GM12872 (cell line): Measurements from ENCODE around the gene TRIM45.

Source experiments
- TF ChIP-seq, protein P1 (sequence below): IDR thresholded peaks from 3 replicates; pipeline ENCODE4 v1.5.1; 2011; ENCODE audit warnings: low read depth, mild to moderate bottlenecking, low read length, moderate library complexity; ENCODE audit not compliant: insufficient read depth

TRIM45 gene

GRCh38 chr1:117150316-117150715 is 28.8 kb upstream of the TRIM45 start:
- TF ChIP-seq, protein P1, sequence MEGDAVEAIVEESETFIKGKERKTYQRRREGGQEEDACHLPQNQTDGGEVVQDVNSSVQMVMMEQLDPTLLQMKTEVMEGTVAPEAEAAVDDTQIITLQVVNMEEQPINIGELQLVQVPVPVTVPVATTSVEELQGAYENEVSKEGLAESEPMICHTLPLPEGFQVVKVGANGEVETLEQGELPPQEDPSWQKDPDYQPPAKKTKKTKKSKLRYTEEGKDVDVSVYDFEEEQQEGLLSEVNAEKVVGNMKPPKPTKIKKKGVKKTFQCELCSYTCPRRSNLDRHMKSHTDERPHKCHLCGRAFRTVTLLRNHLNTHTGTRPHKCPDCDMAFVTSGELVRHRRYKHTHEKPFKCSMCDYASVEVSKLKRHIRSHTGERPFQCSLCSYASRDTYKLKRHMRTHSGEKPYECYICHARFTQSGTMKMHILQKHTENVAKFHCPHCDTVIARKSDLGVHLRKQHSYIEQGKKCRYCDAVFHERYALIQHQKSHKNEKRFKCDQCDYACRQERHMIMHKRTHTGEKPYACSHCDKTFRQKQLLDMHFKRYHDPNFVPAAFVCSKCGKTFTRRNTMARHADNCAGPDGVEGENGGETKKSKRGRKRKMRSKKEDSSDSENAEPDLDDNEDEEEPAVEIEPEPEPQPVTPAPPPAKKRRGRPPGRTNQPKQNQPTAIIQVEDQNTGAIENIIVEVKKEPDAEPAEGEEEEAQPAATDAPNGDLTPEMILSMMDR = no peak

DNA sequence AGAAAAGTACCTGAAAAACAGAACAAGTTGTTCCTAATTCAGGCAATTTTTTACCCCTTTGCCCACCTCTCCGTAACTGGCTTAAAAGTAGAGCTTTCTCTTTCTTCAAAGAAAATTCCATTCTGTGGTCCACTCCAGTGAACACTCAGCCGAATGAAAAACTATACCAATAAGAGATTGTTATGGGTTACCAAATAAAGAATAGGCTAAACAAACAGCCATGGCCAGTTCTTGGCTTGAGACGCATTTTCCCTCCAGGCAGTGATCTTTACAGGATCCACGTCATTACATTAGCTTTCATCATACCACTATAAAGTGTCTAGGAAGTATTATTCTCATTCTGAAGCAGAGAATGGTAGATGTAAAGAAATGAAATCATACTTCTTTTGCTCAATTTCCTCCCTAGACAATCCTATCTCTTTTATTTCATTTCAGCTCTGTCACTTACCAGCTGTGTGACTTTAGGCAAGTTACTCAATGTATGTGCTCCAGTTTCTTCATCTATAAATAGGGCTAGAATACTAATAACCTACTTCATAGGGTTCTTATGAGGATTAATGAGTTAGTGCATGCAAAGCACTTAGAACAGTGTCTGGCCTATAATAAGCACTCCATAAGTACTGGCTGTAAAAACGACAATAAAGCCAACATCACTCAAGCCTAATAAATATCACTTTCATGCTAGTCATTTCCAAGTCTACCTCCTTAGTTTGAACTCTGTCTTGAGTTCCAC is 26.5 kb upstream of the TRIM45 start:
- TF ChIP-seq, protein P1 = no peak

GRCh38 chr1:117147341-117147831 is 25.8 kb upstream of the TRIM45 start:
- TF ChIP-seq, protein P1 = no peak

- TF ChIP-seq, protein P1 = no peak
These were observed 25.2 kb upstream of the TRIM45 start for GRCh38 chr1:117146575-117147340.

DNA sequence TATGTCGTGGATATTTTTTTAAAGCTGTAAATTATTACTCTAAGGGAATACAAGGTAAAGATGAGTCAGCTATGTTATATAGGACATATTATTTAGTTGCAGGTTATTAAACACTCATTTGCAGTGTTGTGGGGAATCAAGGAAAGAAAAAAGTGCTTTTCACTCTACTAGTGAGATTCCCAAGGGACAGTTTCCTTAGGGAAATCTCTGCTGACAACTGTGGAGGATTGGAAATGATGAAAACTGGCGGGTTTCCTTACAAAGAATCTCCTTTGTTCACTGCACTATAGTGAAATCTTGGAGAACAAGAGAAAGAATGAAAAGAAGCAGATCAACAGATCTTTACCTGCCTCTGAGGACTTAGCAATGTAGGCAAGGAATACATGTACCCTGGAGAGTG is 24.5 kb upstream of the TRIM45 start:
- TF ChIP-seq, protein P1 = no peak

DNA sequence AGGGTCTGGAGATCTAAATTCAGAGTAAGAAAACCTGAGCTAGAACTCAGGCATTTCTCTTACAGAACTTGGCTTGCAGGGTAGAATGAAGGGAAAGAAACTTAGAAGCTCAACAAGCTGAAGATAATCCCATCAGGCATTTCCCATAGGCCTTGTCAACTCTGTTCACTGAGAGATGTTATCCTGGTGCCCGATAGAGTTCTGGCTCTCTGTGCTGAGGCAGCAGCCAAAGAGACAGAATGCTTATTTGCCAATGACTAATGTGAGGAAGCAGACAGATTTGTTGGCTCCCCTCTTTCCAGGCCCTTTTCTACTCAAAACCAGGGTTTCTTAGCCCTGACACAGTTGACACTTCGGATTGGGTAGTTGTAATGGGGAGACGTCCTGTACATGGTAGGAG is 22.3 kb upstream of the TRIM45 start:
- TF ChIP-seq, protein P1 = no peak

DNA sequence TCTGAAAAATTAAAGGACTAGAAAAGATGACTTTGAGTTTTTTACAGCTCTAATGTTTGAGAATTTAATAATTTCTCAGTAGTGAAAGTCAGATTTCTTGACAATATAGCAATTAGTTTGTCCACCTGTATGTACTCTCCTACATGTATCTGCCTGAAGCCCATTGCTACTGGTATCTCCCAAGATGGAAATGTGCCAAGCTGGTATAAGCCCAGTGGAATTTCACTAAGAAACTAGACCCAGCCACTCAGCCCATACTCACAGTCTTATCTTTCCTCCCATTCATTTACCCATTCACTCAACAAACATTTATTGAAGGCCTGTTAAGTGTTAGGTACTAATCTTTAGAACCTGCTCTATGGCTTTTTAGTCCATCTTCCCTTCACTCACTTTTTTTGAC is 21.6 kb upstream of the TRIM45 start:
- TF ChIP-seq, protein P1 = no peak
